Measurements from ENCODE around the gene WBP2NL.

GRCh38 chr22:41976961-41977566, 21.5 kb upstream of the WBP2NL start:
- TF ChIP-seq CTCF (conservative IDR thresholded peaks at IDR 0.05; ENCODE audit: low read length) (no peak), EZH2phosphoT487 (IDR thresholded peaks at IDR 0.05; ENCODE audit: borderline replicate concordance) (no peak)
